ENCODE measurements around the gene TMC3. TPM values are rescaled to one million over a fixed set of nuclear protein-coding genes. Genes with fewer than 3 reads are reported as not detected.

The TMC3 gene
- total RNA-seq, 2 experiments from 2014 or later: not detected

- no TSS peak for BruUV-seq (replicated peaks)
- CTCF ChIA-PET (ENCODE audit: unreplicated experiment): no interaction called here
Observed at GRCh38 chr15:81377871-81378270, 3.9 kb upstream of the TMC3 start.

GRCh38 chr15:81376231-81376630 lies 2.2 kb upstream of the TMC3 start:
- H3K9me3 ChIP-seq (ENCODE audit: low read length): no peaks in the 10 kb centered on the region
- CTCF ChIA-PET (ENCODE audit: unreplicated experiment): no interaction called here
- H3K4me1 ChIP-seq (ENCODE audit: insufficient read depth, low read length, poor library complexity, severe bottlenecking): no peaks in the 10 kb centered on the region
- H3K79me2 ChIP-seq (ENCODE audit: insufficient read depth, low read depth, low read length): no peaks in the 10 kb centered on the region
- DNase-seq (ENCODE audit: low spot score): no peak
- no peak overlapping the region for H3K4me2 ChIP-seq (ENCODE audit: low read length)
- no peak overlapping the region for H3K4me3 ChIP-seq (ENCODE audit: low read depth, low read length, poor library complexity, severe bottlenecking)
- H3K9me2 ChIP-seq (ENCODE audit: insufficient read depth, low read length): no peaks in the 10 kb centered on the region
- H4K20me1 ChIP-seq (ENCODE audit: insufficient read depth, low read length): no peaks in the 10 kb centered on the region
- POLR2A ChIA-PET: no interaction called here
- intact Hi-C loops (cut with micrococcal nuclease; ENCODE audit: unreplicated experiment): no loop called here
- no peak overlapping the region for H3K27ac ChIP-seq (ENCODE audit: low read depth, low read length, poor library complexity, severe bottlenecking)
- no peak overlapping the region for H2AFZ ChIP-seq (ENCODE audit: low read length)
- TF ChIP-seq EZH2phosphoT487 (IDR thresholded peaks at IDR 0.05; ENCODE audit: borderline replicate concordance, low read depth, low read length) (no peak), CTCF (conservative IDR thresholded peaks at IDR 0.05; ENCODE audit: low read length) (no peak)
- no TSS peak for BruUV-seq (replicated peaks)
- no peaks in the 10 kb centered on the region for H3K36me3 ChIP-seq (ENCODE audit: insufficient read depth, low read length)

More at GRCh38 chr15:81377871-81378270, 3.9 kb upstream of the TMC3 start:
- no peak for DNase-seq (ENCODE audit: low spot score)
- TF ChIP-seq EZH2phosphoT487 (IDR thresholded peaks at IDR 0.05; ENCODE audit: borderline replicate concordance, low read depth, low read length) (no peak), CTCF (conservative IDR thresholded peaks at IDR 0.05; ENCODE audit: low read length) (no peak)
- no peaks in the 10 kb centered on the region for H3K4me1 ChIP-seq (ENCODE audit: insufficient read depth, low read length, poor library complexity, severe bottlenecking)
- H2AFZ ChIP-seq (ENCODE audit: low read length): no peak overlapping the region
- H3K79me2 ChIP-seq (ENCODE audit: insufficient read depth, low read depth, low read length): no peaks in the 10 kb centered on the region
- H3K9me3 ChIP-seq (ENCODE audit: low read length): no peaks in the 10 kb centered on the region
- H3K36me3 ChIP-seq (ENCODE audit: insufficient read depth, low read length): no peaks in the 10 kb centered on the region
- H3K4me2 ChIP-seq (ENCODE audit: low read length): no peak overlapping the region
- H3K4me3 ChIP-seq (ENCODE audit: low read depth, low read length, poor library complexity, severe bottlenecking): no peak overlapping the region
- intact Hi-C loops (cut with micrococcal nuclease; ENCODE audit: unreplicated experiment): no loop called here
- no peaks in the 10 kb centered on the region for H4K20me1 ChIP-seq (ENCODE audit: insufficient read depth, low read length)
- H3K27ac ChIP-seq (ENCODE audit: low read depth, low read length, poor library complexity, severe bottlenecking): no peak overlapping the region
- no peaks in the 10 kb centered on the region for H3K9me2 ChIP-seq (ENCODE audit: insufficient read depth, low read length)
- POLR2A ChIA-PET: no interaction called here

GRCh38 chr15:81375461-81375860 lies 1.4 kb upstream of the TMC3 start:
- CTCF ChIA-PET (ENCODE audit: unreplicated experiment): no interaction called here
- intact Hi-C loops (cut with micrococcal nuclease; ENCODE audit: unreplicated experiment): no loop called here
- POLR2A ChIA-PET: no interaction called here
- TF ChIP-seq CTCF (conservative IDR thresholded peaks at IDR 0.05; ENCODE audit: low read length): no peak
- TF ChIP-seq EZH2phosphoT487 (IDR thresholded peaks at IDR 0.05; ENCODE audit: borderline replicate concordance, low read depth, low read length): no peak
- no TSS peak for BruUV-seq (replicated peaks)
- no peak for DNase-seq (ENCODE audit: low spot score)
- H3K4me2 ChIP-seq (ENCODE audit: low read length): no peak overlapping the region
- no peaks in the 10 kb centered on the region for H3K36me3 ChIP-seq (ENCODE audit: insufficient read depth, low read length)
- H3K27ac ChIP-seq (ENCODE audit: low read depth, low read length, poor library complexity, severe bottlenecking): no peak overlapping the region
- H3K4me1 ChIP-seq (ENCODE audit: insufficient read depth, low read length, poor library complexity, severe bottlenecking): no peaks in the 10 kb centered on the region
- no peaks in the 10 kb centered on the region for H3K79me2 ChIP-seq (ENCODE audit: insufficient read depth, low read depth, low read length)
- no peaks in the 10 kb centered on the region for H3K9me2 ChIP-seq (ENCODE audit: insufficient read depth, low read length)
- no peak overlapping the region for H3K4me3 ChIP-seq (ENCODE audit: low read depth, low read length, poor library complexity, severe bottlenecking)
- no peaks in the 10 kb centered on the region for H4K20me1 ChIP-seq (ENCODE audit: insufficient read depth, low read length)
- H3K9me3 ChIP-seq (ENCODE audit: low read length): no peaks in the 10 kb centered on the region
- H2AFZ ChIP-seq (ENCODE audit: low read length): no peak overlapping the region
